H1 (cell line): ENCODE measurements around the gene DPF3. TPM values are rescaled to one million over a fixed set of nuclear protein-coding genes. Genes with fewer than 3 reads are reported as not detected.

Experiments used
- CBX5 ChIP-seq: fragments of 300-800, 300-1000 bp; sonication (generic); IDR thresholded peaks from 2 replicates; pipeline ENCODE4 v1.7.1; 2016; ENCODE audit warnings: antibody characterized with exemption, low read length, low read depth
- FOSL1 ChIP-seq: IDR thresholded peaks from 2 replicates; pipeline ENCODE4 v1.6.1; 2011; ENCODE audit warnings: mild to moderate bottlenecking, low read depth, low read length, moderate library complexity; ENCODE audit not compliant: insufficient read depth
- KDM1A ChIP-seq: fragments of 200-600, 300-600 bp; sonication (generic); IDR thresholded peaks from 2 replicates; pipeline ENCODE4 v1.7.1; 2016; ENCODE audit warnings: mild to moderate bottlenecking, low read length, borderline replicate concordance
- MAFK ChIP-seq: IDR thresholded peaks from 2 replicates; pipeline ENCODE4 v1.6.1; 2012; ENCODE audit warnings: low read depth, mild to moderate bottlenecking, improper control_type of control experiment, low read length
- POLR2AphosphoS5 ChIP-seq: IDR thresholded peaks from 2 replicates; pipeline ENCODE4 v1.6.1; 2011; ENCODE audit warnings: low read depth, low read length
- SUZ12 ChIP-seq: fragments of 200-600 bp; sonication (generic); IDR thresholded peaks from 2 replicates; pipeline ENCODE4 v1.6.1; 2012; ENCODE audit warnings: mild to moderate bottlenecking, inconsistent platforms, low read length, moderate library complexity, mixed read lengths
- polyA plus RNA-seq, 7 experiments: library from polyadenylated mRNA; depleted of rRNA in 3 of 7; stranded (reverse) in 5 of 7; unstranded in 2 of 7; fragments of >200 nt in 5 of 7; fragments of 200-250 nt in 2 of 7; gene quantifications; 1 replicate in 5 of 7; 2 replicates in 1 of 7; 4 replicates in 1 of 7; pipeline versions ENCODE4 v1.2.1 to v1.2.3, GENCODE V29; 2011 to 2013; ENCODE audit warnings: missing spikeins in 2 of 7, mixed read lengths in 2 of 7
- total RNA-seq: library from RNA; stranded (reverse); fragmentation: NEBNext Ultra II Directional; extraction: Animal tissue kit (Norgen Biotek cat#: 25700); gene quantifications from 2 replicates; pipeline ENCODE4 v1.2.1, GENCODE V29; 2021
- TF ChIP-seq, protein P1 (sequence below): fragments of 300-600 bp; sonication (generic); IDR thresholded peaks from 2 replicates; pipeline ENCODE4 v1.7.1; 2012; ENCODE audit warnings: low read length, moderate library complexity, mild to moderate bottlenecking, inconsistent platforms; ENCODE audit not compliant: insufficient replicate concordance
- TF ChIP-seq, protein P2 (sequence below): IDR thresholded peaks from 2 replicates; pipeline ENCODE4 v1.6.1; 2011; ENCODE audit warnings: low read length, improper control_type of control experiment

Gene DPF3
- total and polyA plus RNA-seq, 2 of the 8 experiments (the other 6 are each of a cell fraction or from before 2014, with no cell fraction given) = 0.19 TPM; not detected in 1

DNA sequence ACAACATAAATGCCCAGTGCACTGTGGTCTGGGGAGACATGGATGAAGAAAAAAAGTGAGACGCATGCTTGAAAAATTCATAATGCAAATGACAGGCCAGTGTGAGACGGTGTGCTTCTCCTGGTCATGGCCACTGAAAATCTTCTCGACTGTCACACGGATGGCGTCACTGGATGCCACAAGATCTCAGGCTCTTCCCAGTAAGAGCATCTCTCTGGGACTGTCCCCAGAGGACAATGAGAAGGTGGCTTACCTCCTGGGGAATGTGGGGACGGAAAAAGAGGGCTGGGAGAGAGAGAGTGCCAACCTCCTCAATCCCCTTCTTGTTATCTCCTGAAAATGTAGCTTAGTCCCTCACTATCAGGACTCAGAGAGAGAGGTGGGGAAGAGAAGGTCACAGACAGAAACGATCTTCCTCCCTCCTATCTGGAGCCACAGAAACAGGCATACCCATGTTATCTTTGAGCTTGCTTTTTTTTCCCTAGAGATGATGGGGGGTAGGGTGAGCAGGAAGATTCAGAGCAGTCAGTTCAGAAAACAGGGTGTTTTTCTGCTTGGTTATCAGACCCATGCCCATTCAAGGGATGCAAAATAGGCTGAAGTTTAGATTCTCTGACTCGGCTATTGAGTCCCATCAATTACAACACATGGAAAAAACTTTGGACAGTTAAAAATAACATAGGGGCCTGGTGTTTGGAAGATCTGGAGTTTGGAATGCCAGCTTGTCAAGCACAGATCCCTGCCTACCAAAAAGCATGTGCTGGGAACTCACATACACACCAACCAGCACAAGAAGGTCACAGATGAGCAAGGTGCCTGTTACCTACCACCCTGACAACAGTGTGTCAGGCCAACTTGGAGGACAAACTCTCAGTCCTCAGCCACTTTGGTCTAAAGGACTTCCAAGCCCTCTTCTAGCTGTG lies 24.2 kb downstream of the DPF3 start (continued):
- TF ChIP-seq, protein P1, sequence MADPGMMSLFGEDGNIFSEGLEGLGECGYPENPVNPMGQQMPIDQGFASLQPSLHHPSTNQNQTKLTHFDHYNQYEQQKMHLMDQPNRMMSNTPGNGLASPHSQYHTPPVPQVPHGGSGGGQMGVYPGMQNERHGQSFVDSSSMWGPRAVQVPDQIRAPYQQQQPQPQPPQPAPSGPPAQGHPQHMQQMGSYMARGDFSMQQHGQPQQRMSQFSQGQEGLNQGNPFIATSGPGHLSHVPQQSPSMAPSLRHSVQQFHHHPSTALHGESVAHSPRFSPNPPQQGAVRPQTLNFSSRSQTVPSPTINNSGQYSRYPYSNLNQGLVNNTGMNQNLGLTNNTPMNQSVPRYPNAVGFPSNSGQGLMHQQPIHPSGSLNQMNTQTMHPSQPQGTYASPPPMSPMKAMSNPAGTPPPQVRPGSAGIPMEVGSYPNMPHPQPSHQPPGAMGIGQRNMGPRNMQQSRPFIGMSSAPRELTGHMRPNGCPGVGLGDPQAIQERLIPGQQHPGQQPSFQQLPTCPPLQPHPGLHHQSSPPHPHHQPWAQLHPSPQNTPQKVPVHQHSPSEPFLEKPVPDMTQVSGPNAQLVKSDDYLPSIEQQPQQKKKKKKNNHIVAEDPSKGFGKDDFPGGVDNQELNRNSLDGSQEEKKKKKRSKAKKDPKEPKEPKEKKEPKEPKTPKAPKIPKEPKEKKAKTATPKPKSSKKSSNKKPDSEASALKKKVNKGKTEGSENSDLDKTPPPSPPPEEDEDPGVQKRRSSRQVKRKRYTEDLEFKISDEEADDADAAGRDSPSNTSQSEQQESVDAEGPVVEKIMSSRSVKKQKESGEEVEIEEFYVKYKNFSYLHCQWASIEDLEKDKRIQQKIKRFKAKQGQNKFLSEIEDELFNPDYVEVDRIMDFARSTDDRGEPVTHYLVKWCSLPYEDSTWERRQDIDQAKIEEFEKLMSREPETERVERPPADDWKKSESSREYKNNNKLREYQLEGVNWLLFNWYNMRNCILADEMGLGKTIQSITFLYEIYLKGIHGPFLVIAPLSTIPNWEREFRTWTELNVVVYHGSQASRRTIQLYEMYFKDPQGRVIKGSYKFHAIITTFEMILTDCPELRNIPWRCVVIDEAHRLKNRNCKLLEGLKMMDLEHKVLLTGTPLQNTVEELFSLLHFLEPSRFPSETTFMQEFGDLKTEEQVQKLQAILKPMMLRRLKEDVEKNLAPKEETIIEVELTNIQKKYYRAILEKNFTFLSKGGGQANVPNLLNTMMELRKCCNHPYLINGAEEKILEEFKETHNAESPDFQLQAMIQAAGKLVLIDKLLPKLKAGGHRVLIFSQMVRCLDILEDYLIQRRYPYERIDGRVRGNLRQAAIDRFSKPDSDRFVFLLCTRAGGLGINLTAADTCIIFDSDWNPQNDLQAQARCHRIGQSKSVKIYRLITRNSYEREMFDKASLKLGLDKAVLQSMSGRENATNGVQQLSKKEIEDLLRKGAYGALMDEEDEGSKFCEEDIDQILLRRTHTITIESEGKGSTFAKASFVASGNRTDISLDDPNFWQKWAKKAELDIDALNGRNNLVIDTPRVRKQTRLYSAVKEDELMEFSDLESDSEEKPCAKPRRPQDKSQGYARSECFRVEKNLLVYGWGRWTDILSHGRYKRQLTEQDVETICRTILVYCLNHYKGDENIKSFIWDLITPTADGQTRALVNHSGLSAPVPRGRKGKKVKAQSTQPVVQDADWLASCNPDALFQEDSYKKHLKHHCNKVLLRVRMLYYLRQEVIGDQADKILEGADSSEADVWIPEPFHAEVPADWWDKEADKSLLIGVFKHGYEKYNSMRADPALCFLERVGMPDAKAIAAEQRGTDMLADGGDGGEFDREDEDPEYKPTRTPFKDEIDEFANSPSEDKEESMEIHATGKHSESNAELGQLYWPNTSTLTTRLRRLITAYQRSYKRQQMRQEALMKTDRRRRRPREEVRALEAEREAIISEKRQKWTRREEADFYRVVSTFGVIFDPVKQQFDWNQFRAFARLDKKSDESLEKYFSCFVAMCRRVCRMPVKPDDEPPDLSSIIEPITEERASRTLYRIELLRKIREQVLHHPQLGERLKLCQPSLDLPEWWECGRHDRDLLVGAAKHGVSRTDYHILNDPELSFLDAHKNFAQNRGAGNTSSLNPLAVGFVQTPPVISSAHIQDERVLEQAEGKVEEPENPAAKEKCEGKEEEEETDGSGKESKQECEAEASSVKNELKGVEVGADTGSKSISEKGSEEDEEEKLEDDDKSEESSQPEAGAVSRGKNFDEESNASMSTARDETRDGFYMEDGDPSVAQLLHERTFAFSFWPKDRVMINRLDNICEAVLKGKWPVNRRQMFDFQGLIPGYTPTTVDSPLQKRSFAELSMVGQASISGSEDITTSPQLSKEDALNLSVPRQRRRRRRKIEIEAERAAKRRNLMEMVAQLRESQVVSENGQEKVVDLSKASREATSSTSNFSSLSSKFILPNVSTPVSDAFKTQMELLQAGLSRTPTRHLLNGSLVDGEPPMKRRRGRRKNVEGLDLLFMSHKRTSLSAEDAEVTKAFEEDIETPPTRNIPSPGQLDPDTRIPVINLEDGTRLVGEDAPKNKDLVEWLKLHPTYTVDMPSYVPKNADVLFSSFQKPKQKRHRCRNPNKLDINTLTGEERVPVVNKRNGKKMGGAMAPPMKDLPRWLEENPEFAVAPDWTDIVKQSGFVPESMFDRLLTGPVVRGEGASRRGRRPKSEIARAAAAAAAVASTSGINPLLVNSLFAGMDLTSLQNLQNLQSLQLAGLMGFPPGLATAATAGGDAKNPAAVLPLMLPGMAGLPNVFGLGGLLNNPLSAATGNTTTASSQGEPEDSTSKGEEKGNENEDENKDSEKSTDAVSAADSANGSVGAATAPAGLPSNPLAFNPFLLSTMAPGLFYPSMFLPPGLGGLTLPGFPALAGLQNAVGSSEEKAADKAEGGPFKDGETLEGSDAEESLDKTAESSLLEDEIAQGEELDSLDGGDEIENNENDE = no peak
- no peak for TF ChIP-seq KDM1A
- TF ChIP-seq, protein P2, sequence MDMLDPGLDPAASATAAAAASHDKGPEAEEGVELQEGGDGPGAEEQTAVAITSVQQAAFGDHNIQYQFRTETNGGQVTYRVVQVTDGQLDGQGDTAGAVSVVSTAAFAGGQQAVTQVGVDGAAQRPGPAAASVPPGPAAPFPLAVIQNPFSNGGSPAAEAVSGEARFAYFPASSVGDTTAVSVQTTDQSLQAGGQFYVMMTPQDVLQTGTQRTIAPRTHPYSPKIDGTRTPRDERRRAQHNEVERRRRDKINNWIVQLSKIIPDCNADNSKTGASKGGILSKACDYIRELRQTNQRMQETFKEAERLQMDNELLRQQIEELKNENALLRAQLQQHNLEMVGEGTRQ = no peak
- TF ChIP-seq CBX5 = no peak
- no peak for TF ChIP-seq FOSL1
- TF ChIP-seq MAFK = no peak
- no peak for TF ChIP-seq SUZ12
- TF ChIP-seq POLR2AphosphoS5 = no peak
